GM12874 (cell line): ENCODE data around the gene BUB1B.

ENCODE experiments used
- TF ChIP-seq, protein P1 (sequence below): IDR thresholded peaks from 2 replicates; pipeline ENCODE4 v1.5.1; 2011; ENCODE audit warnings: low read depth, mild to moderate bottlenecking, control low read depth, low read length, moderate library complexity; ENCODE audit not compliant: insufficient read depth

Gene BUB1B

DNA sequence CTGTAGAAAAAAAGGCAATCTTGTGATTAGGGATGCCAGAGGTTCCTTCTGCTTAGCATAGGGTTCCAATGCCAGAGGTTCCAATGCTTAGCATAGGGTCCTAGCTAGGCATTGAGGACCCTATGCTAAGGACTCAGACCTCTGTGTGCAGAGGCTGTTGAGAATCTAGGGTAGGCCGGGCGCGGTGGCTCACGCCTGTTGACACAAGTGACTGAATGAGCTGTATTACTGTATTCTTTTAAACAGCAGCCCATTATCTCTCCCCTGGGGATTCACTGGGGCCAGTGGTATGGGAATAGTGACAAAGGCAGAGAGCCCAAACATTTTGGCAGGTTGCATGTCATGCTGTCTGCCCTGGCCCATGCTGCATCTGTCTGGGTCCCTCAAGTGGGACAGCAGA lies 94.2 kb downstream of the BUB1B start:
- TF ChIP-seq, protein P1, sequence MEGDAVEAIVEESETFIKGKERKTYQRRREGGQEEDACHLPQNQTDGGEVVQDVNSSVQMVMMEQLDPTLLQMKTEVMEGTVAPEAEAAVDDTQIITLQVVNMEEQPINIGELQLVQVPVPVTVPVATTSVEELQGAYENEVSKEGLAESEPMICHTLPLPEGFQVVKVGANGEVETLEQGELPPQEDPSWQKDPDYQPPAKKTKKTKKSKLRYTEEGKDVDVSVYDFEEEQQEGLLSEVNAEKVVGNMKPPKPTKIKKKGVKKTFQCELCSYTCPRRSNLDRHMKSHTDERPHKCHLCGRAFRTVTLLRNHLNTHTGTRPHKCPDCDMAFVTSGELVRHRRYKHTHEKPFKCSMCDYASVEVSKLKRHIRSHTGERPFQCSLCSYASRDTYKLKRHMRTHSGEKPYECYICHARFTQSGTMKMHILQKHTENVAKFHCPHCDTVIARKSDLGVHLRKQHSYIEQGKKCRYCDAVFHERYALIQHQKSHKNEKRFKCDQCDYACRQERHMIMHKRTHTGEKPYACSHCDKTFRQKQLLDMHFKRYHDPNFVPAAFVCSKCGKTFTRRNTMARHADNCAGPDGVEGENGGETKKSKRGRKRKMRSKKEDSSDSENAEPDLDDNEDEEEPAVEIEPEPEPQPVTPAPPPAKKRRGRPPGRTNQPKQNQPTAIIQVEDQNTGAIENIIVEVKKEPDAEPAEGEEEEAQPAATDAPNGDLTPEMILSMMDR: no peak

- TF ChIP-seq, protein P1: no peak
These were observed 95.9 kb downstream of the BUB1B start for GRCh38 chr15:40256638-40257235.

DNA sequence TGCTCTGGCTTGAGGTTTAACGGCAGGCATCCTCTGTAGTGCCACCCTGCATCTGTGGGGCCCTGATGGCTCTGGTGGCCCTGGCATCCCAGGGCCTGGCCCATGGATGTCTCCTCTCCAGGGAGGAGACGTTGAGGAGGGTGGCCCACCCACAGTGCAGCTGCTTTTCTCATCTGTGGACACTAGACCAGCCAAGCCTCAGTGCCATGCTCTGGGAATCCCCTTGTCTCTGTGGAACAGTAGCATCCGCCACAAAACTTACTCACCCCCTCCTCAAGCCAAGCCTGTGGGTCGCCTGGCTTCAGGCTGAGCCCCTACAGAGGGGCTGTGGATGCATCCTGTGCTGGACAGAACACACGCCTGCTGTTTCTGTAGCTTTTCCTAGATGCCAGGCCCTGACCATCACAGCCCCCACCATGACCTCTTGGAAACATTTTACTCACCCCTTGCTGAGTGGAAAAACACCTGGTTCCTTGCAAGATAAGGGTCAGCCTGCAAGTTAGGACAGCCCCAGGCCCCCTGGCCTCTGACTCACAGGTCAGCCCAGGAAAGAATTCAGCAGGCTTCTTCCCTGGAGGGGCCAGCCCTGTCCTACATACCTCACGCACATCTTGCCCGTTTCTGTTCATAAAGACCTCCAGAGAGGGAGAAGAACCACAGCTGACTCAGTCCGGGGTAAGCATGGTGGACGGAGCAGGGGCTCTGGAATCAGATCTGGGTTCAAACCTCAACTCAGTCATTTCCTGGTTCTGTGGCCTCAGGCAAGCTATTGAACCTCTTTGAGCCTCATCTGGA lies 97.0 kb downstream of the BUB1B start:
- TF ChIP-seq, protein P1: no peak

DNA sequence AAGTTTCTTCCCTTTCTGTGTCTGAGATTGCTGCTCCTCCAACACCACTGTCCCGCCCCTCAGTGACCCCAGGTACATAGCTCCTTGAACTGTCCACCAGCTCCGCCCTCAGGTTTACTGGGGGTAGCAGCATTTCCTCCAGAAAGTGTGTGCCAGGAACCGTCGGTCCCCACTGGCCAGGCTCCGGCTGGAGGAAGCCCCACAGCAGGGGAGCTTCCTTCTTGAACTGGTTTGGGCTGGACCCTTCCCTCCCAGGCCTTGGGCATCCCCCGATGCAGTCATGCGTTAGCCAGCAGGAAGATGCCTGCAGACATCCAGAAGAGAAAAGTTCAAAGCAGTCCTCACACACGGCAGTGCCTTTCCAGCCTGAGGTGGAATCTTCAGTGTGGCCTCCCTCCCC lies 97.7 kb downstream of the BUB1B start:
- TF ChIP-seq, protein P1: no peak

- TF ChIP-seq, protein P1: no peak
These were observed 98.2 kb downstream of the BUB1B start for GRCh38 chr15:40259021-40259420.

GRCh38 chr15:40263024-40263754 lies 102.3 kb downstream of the BUB1B start:
- TF ChIP-seq, protein P1: no peak
